Brain microvascular endothelial cell (primary cell): ENCODE results near the gene AJUBA.
A peak's percentile ranks its signal among the peaks of the same experiment; 100 is the strongest.

Source experiments
- DNase-seq: peaks from one replicate; pipeline ENCODE4 v3.0.0-alpha.2; 2020
- H3K27ac ChIP-seq: fragments of 250-450 bp; sonication (Bioruptor Pico); 2 replicates; pipeline ENCODE4 v1.5.1; 2020; ENCODE audit warnings: mild to moderate bottlenecking, moderate library complexity
- H3K27me3 ChIP-seq: fragments of 250-450 bp; sonication (Bioruptor Pico); replicated peaks from 2 replicates; pipeline ENCODE4 v1.5.1; 2020; ENCODE audit warnings: mild to moderate bottlenecking
- H3K36me3 ChIP-seq: fragments of 250-450 bp; sonication (Bioruptor Pico); replicated peaks from 2 replicates; pipeline ENCODE4 v1.5.1; 2020; ENCODE audit warnings: mild to moderate bottlenecking
- H3K4me3 ChIP-seq: 2 replicates; pipeline ENCODE4 v1.5.1; 2011; ENCODE audit warnings: low read depth, mild to moderate bottlenecking, control low read depth, low read length, moderate library complexity
- CTCF ChIP-seq: IDR thresholded peaks from 2 replicates; pipeline ENCODE4 v1.5.1; 2011; ENCODE audit warnings: low read depth, mild to moderate bottlenecking, moderate library complexity, low read length, control low read depth, inconsistent platforms; ENCODE audit errors: missing control alignments
- in situ Hi-C: cut with HindIII; loops from 2 replicates; pipeline ENCODE4 v1.10.0; 2017; ENCODE audit warnings: low sequenced_read_pairs, low pct_ligation_motif_present

The AJUBA gene

GRCh38 chr14:22980672-22981089 lies 1.7 kb downstream of the AJUBA start:
- in situ Hi-C loops: loop anchor here (10.0 kb wide), 1 partner anchor 64 kb away; the partner anchor contains the start of gene PSMB11
- no peak for DNase-seq
- Histone ChIP-seq H3K27me3 (no peaks in the 10 kb centered on the region), H3K36me3 (no peaks in the 10 kb centered on the region), H3K4me3 (peak overlapping the region; percentile 83), H3K27ac (no peak overlapping the region)
- no peak for TF ChIP-seq CTCF

- in situ Hi-C loops: loop anchor here (10.0 kb wide), 1 partner anchor 65 kb away; the partner anchor contains the start of gene PSMB11
- no peak for DNase-seq
- TF ChIP-seq CTCF: no peak
- Histone ChIP-seq H3K27ac (no peak overlapping the region), H3K4me3 (peak overlapping the region; percentile 83), H3K27me3 (no peaks in the 10 kb centered on the region), H3K36me3 (no peaks in the 10 kb centered on the region)
Observed at GRCh38 chr14:22979748-22980392, 2.5 kb downstream of the AJUBA start.

- Histone ChIP-seq H3K36me3 (peaks cover 2% of the 10 kb centered on the region), H3K4me3 (peak overlapping the region; percentile 15), H3K27ac (no peak overlapping the region), H3K27me3 (no peaks in the 10 kb centered on the region)
- in situ Hi-C loops: no loop called here
- no peak for TF ChIP-seq CTCF
- DNase-seq: no peak
Observed at GRCh38 chr14:22978981-22979671, 3.2 kb downstream of the AJUBA start.

- no peak overlapping the region for H3K4me3 ChIP-seq
- in situ Hi-C loops: no loop called here
Observed at GRCh38 chr14:22978487-22978837, 3.9 kb downstream of the AJUBA start.

GRCh38 chr14:22977684-22978486 lies 4.5 kb downstream of the AJUBA start:
- TF ChIP-seq CTCF: no peak
- H3K36me3 ChIP-seq: peaks cover 9% of the 10 kb centered on the region
- in situ Hi-C loops: no loop called here
- no peak overlapping the region for H3K27ac ChIP-seq
- no peaks in the 10 kb centered on the region for H3K27me3 ChIP-seq
- no peak overlapping the region for H3K4me3 ChIP-seq
- DNase-seq: no peak

More at GRCh38 chr14:22978487-22978837, 3.9 kb downstream of the AJUBA start:
- H3K27me3 ChIP-seq: no peaks in the 10 kb centered on the region
- TF ChIP-seq CTCF: no peak
- H3K27ac ChIP-seq: no peak overlapping the region
- H3K36me3 ChIP-seq: peaks cover 6% of the 10 kb centered on the region
- DNase-seq: no peak
